Eye (tissue), 1 donor: Measurements from ENCODE around the gene REX1BD.
"Not testable (repeated sequence)": the region's sequence is repeated elsewhere in the genome, so short reads cannot be mapped to it uniquely, and the experiment has no call there.

Experiments
- DNase-seq: peaks from one replicate; pipeline ENCODE4 v3.0.0-alpha.2; 2015

REX1BD gene

DNA sequence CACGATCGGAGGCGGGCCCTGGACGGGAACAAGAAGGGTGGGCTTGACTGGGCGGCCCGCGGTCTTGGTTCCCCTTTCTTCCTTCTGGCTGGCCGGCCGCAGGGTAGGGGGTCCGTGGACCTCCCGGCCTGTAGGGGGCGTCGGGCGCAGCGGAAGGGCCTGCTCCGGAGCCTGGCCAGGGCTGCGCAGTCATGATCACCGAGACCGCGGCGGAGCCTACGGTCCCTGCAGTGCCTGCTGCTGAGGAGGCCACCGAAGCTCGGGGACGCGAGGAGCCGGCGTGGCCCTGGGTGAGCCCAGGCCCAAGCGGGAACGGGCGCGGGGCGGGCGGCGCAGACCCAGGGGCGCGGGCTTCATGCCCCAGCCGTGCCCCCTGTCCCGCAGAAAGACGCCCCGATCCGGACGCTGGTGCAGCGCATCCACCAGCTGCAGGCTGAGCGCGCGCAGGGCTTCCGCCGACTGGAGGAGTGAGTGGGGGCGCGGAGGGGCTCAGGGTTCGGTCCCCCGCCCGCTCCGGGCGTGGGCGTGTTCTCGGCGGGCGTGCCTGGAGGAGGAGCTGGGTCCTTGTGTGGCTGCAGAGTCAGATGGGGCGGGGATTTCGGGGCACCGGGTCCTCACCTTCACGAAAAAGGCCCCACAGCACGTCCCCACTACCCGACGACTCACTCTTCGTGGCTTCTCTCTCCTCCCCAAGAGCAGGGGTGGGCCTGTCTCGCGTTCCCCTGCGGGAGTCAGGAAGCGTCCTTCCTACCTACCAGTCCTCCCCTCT is at the start of gene REX1BD:
Gene REX1BD (plus strand): TSS at position 188 of the 769 bp plus-strand sequence. CDS start 4 bp downstream, at position 192.
- DNase-seq: peak; percentile 94

GRCh38 chr19:18539372-18539771 is 49.2 kb upstream of the REX1BD start:
- DNase-seq: no peak

GRCh38 chr19:18540200-18540599 is 48.4 kb upstream of the REX1BD start:
- not testable (repeated sequence) for DNase-seq

- DNase-seq: no peak
Observed at GRCh38 chr19:18541258-18541991, 47.2 kb upstream of the REX1BD start.

GRCh38 chr19:18541992-18542940 is 46.3 kb upstream of the REX1BD start:
- peak; percentile 35 for DNase-seq

- DNase-seq: peak; percentile 96
Observed at GRCh38 chr19:18542941-18543813, 45.4 kb upstream of the REX1BD start, which contains the start of gene FKBP8. FKBP8 (minus strand) TSS chr19:18543573; CDS start chr19:18541970, 1,603 bp downstream.

DNA sequence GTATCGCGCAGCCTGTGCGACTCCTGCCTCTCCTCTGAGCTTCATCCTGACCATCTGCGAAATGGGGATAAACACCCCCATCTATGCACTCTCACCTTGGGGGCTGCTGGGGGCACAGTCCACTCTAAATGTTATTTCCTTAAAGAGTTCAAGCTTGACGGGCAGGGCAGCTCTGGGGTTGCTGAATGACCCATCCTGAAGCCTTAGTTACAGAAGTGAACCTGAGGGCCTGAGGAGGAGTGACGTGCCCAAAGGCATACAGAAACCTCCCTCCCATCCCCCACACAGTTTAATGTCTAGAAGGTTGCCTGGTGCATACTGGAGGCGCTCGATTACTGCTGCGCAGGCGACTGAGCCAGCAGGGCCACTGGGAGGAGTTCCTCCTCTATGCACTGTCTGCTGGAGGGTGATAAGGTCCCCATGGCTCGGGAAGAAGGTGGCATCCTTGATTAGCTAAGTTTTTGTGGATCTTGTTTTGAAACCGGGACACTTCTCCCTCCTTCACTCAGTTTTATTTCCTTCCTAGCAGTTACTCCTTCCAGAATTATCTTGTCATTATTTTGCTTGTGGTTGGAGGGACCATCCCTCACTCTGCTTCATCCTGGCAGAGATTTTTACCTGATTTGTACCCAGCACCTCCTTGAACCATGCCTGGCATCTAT is 44.7 kb upstream of the REX1BD start:
- DNase-seq: peak; percentile 45

DNA sequence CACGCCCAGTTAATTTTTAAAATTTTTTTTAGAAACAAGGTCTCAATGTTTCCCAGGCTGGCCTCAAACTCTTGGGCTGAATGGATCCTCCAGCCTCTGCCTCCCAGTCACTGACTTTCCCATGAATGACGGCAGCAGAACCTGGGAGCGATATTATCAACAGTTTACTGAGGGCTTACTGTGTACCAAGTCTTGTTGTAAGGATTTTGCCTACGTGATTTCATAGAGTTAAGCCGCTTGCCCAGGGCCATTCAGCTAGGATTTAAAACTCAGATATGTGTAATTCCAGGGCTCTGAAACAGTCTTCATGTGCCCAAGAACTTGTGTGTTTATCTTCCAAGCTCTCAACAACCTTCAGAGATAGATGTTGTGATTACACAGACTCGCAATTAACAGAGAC is 37.0 kb upstream of the REX1BD start:
- DNase-seq: no peak

- peak; percentile 98 for DNase-seq
Observed at GRCh38 chr19:18557411-18558201, 31.0 kb upstream of the REX1BD start, which contains the start of gene KXD1. KXD1 (plus strand) TSS chr19:18557870; CDS start chr19:18562057, 4,187 bp downstream.

- no peak for DNase-seq
Observed at GRCh38 chr19:18558202-18558555, 30.4 kb upstream of the REX1BD start.

- no peak for DNase-seq
Observed at GRCh38 chr19:18558604-18559003, 30.0 kb upstream of the REX1BD start.

DNA sequence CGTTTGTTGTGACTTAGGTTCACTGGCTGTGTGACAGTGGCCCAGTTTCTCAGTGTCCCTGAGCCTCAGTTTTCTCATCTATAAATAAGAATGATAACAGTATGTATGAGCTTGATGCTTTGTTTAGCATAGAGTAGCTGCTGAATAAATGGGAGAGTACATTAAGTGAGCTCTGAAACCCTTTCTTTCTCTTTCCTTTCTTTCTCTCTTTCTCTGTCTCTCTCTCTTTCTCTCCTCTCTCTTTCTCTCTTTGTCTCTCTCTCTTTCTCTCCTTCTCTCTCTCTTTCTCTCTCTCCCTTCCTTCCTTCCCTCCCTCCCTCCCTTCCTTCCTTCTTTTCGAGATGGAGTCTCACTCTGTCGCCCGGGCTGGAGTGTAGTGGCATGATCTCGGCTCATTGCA is 28.9 kb upstream of the REX1BD start:
- no peak for DNase-seq

DNA sequence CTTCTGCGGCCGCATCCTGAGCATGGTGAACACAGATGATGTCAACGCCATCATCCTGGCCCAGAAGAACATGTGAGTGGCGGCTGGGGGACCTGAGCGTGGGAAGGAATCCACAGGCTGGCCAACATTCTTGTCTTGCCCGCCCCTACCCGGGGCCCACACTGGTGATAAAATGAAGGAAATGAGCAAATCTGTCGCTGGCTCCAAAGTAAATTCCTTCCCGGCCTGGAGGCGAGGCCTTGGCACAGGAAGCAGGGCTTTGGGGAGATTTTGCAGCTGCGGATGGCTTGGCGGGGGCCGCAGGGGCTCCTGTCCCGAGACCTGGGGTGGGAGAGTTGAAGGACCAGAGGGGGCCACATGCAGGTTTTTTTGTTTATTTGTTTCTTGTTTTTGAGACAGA is 26.5 kb upstream of the REX1BD start:
- no peak for DNase-seq

DNA sequence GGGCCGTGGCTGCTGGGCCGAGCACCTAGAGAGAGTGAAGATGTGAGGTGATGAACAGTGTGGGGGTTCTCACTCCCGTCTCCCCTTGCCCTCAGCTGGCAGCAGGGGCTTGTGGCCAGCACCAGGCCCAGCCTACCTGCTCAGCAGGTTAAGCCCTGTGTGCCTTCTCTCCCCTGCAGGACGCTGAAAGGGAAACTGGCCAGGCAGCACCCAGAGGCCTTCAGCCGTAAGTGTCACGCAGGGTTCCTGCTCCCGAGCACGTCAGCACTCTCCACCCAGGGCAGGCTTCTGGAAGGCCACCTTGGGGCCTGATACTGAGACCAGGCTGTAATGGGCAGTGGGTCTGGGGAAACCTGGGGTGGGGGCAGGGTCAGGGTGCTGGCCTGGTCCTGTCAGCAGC is 21.6 kb upstream of the REX1BD start:
- no peak for DNase-seq

- no peak for DNase-seq
Observed at GRCh38 chr19:18568367-18568766, 20.2 kb upstream of the REX1BD start.

DNA sequence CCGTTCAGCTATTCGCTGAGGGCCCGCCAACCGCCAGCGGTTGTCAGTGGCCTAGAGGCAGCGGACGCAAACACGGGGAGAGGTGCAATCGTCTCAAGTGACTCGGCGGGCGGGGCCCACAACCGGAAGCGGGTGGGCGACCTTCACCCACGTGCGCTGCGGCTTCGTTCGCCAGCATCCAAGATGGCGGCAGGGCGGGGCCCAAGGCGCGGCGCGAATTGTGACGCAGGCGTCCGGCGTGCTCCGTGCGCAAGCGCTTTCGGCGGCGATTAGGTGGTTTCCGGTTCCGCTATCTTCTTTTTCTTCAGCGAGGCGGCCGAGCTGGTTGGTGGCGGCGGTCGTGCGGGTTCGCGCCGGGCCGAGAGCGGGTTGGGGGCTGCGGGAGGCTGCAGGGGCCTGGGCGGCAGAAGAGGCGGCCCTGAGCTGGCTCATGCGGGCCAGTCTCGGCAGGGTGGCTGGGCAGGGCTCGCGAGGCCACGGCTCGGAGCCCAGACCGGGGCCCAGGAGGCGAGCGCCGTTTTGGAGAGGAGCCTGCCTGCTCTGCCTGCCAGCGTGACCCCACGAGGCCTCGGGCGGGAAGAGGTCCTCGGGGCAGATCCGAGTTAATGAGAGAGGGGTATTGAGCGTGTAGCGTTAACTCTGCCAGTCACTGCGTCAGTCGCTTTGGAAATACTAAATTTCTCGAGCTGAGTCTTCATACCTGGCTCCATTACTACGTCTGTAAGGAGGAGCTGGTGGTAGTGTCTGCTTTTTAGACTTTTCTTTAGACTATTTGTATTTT is 16.8 kb upstream of the REX1BD start, which contains the start of gene UBA52:
Gene UBA52 (plus strand): TSS at position 294 of the 781 bp plus-strand sequence. CDS start 1,444 bp downstream, outside the sequence.
- DNase-seq: peak; percentile 99

- no peak for DNase-seq
Observed at GRCh38 chr19:18574691-18575291, 13.8 kb upstream of the REX1BD start.

- DNase-seq: no peak
Observed at GRCh38 chr19:18576383-18576782, 12.2 kb upstream of the REX1BD start.

DNA sequence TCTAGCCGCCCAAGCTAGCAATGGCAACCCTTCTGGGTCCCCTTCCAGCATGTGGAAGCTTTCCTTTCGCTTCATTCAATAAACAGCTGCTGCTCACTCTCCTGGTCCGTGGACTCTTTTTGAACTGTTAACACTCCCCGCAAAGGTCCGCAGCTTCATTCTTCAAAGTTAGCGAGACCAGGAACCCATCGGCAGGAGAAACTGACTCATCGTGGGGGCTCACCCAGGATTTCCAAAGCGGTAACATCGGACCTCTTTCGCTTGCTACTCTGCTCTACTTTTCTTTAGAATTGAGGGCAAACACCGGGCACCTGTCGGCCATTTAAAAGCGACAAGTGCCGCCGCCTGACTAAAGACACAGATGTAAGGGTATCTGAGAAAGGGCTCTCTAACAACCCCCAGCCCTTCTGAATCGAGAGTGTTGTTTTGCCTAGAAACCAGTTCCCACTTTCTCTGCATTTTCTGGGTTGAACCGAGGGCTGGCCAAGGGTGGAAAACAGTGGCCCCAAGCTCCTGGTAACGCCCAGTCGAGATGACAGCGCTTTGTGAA is 11.2 kb upstream of the REX1BD start:
- no peak for DNase-seq
